NCI-H2171 (cell line): ENCODE data around the gene ARHGEF10L.

Experiments used
- DNase-seq: peaks from one replicate; lab custom pipeline; 2025; lab: John Stamatoyannopoulos, UW

Gene ARHGEF10L

DNA sequence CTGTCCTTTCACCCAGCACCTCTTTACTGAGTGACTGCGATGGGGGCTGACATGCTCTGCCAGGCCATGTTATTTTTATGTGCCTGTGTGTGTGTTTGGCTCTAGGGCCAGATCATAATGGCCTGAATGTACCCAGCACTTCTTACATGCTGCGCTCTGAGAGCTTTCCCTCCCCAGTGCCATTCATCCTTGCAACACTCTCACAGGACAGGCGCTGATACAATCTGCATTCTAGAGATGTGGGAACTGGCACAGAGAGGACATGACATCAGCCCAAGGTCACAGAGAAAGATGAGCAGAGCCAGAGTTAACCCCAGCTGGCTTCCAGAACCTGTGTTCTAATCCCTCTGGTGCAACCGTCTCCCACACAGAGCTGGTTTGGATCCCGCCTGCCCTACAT lies 54.5 kb downstream of the ARHGEF10L start:
- no peak for DNase-seq

DNA sequence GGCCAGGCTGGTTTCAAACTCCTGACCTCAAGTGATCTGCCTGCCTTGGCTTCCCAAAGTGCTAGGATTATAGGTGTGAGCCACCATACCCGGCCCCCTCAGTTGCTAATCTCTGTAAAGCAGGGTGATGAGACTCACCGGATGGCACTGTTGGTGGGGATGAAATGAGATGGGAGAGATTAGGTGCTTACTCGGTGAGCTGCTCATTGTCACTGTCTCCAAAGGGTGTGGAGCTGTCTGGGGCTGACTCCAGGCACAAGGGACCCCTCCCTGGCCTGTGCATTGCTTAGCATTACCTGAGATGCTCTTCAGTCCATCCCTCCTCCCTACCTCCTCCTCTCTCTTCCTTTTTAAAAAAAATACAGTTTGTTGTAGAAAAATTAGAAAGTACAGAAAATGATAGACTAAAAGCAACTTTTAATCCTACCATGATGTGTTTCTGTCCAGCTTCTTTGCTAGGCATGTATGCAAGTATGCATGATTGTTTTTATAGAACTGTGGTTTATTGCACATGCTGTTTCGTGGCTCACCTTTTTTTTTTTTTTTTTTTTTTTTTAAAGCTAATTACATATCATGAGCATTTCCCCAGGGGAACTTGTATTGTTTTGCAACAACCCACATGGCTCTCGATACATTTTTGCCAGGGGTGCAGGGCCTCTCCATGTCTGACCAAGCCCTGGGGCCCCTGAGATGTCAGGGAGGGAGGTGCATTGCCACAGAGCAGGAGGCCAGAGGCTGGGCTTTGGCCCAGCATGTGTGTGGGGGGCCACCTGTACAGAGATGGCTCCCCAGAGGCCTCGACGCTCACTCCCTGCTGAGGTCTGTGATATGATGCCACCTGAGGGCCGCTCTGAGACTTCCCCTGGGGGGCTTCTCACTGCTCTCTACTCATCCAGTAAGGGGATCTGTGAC lies 55.4 kb downstream of the ARHGEF10L start:
- DNase-seq = peak; percentile 89

DNA sequence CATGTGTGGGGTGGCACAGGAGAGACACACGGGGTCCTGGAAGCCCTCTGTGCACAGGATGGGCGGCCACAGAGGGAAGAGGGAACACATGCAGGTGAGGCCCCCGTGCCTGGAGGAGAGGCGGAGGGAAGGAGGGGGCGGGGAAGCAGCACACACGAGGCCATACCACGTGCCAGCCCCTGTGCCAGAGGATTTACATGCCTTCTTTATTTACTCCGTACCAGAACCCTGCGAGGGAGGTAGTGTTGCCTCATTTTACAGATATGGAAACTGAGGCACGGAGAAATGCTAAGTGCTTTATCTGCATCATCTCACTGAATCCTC lies 56.1 kb downstream of the ARHGEF10L start:
- DNase-seq = peak; percentile 66

- DNase-seq = no peak
Measured at GRCh38 chr1:17596186-17596585, 56.7 kb downstream of the ARHGEF10L start.

- DNase-seq = peak; percentile 88
Measured at GRCh38 chr1:17596651-17597509, 57.4 kb downstream of the ARHGEF10L start.

GRCh38 chr1:17597651-17598050 lies 58.2 kb downstream of the ARHGEF10L start:
- no peak for DNase-seq

DNA sequence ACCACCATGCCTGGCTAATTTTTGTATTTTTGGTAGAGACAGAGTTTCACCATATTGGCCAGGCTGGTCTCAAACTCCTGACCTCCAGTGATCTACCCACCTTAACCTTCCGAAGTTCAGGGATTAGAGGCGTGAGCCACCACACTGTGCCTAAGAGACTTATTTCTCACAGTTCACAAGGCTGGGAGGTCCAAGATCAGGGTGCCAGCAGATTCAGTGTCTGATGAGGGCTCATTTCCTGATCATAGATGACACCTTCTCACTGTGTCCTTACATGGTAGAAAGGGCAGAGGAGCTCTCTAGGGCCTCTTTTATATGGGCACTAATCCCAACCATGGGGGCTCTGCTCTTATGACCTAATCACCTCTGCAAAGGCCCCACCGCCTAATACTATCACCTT lies 58.8 kb downstream of the ARHGEF10L start:
- DNase-seq = no peak

- no peak for DNase-seq
Measured at GRCh38 chr1:17599291-17599953, 59.9 kb downstream of the ARHGEF10L start.

DNA sequence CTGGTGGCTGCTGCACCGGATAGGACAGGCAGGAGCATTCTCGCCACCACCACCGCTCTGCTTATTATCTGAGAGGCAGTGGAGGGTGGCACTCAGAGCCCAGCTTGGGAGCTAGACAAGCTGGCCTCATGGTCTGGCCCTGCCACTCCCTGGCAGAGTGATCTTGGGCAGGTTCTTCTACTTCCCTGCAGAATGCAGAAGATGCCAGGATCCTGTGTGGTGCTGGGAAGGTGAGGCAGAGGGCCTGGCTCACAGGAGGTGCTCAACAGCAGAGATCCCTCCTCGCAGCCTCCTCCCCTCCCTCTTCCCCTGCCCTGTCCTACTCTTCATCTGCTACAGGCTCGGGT lies 60.4 kb downstream of the ARHGEF10L start:
- no peak for DNase-seq

- no peak for DNase-seq
Measured at GRCh38 chr1:17600321-17600720, 60.8 kb downstream of the ARHGEF10L start.

DNA sequence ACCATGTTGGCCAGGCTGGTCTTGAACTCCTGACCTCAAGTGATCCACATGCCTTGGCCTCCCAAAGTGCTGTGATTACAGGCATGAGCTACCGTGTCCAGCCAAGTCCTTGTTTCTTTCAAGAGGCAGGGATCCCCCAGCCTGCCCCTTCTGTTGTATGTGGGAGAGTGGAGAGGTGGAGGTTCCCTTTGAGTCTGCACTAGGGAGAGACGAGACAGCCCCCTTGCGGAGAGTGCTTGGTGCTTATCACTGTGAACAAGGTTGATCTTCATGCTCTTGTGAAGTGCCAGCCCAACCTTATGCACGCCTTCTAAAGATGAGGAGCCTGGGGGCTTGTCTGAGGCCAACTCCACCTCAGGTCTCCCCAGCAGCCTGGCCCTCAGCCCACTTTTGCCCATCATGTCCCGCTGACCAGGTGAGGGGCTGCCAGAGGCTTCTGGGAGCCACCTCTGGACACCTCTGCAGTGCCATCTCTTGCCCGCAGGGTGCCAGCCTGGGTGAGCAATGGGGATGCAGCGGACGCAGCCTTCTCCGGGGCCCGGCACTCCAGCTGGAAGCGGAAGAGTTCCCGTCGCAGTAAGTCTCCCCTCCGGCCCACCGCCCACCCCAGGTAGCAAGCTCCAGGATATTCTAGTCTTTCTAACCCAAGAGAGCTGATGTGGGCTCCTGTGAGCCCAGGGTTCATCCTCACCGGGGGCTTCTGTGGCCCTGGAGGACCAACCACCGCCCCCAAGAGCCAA lies 62.3 kb downstream of the ARHGEF10L start:
- no peak for DNase-seq

- peak; percentile 68 for DNase-seq
Measured at GRCh38 chr1:17603091-17603841, 63.8 kb downstream of the ARHGEF10L start.

DNA sequence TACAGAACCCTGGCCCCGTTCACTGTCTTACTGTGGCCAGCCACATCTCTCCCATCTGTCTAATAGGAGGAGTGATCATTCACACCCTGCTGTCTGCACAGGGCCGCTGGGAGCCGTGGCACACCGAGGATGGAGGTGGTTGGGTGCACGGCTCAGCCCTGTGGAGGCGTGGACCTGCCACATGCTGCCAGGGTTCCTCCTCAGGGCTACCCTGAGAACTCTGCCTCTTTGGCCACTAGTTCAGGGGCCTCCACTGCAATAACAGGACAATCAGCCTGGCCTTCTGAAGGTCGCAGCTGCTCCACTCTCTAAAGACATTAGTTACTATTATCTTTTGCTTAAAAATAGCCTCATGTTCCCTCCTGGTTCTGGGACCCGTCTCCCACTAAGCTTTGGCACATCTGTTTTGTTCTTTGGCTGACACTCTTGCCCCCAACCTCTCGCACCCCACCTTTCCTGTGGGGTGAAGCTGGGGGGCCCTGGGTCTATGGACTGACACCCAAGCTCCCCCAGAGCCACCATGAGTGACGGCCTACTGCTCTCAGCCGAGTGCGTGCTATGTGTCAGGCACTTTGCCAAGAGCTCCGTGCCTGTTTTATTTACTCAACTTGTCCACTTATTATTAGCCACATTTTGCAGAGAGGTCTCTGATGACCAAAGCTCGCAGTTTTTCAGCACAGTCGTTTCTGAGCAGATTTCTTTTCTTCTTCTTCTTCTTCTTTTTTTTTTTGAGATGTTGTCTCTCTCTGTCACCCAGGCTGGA lies 66.3 kb downstream of the ARHGEF10L start:
- no peak for DNase-seq

- peak; percentile 39 for DNase-seq
Measured at GRCh38 chr1:17606826-17607440, 67.4 kb downstream of the ARHGEF10L start.

DNA sequence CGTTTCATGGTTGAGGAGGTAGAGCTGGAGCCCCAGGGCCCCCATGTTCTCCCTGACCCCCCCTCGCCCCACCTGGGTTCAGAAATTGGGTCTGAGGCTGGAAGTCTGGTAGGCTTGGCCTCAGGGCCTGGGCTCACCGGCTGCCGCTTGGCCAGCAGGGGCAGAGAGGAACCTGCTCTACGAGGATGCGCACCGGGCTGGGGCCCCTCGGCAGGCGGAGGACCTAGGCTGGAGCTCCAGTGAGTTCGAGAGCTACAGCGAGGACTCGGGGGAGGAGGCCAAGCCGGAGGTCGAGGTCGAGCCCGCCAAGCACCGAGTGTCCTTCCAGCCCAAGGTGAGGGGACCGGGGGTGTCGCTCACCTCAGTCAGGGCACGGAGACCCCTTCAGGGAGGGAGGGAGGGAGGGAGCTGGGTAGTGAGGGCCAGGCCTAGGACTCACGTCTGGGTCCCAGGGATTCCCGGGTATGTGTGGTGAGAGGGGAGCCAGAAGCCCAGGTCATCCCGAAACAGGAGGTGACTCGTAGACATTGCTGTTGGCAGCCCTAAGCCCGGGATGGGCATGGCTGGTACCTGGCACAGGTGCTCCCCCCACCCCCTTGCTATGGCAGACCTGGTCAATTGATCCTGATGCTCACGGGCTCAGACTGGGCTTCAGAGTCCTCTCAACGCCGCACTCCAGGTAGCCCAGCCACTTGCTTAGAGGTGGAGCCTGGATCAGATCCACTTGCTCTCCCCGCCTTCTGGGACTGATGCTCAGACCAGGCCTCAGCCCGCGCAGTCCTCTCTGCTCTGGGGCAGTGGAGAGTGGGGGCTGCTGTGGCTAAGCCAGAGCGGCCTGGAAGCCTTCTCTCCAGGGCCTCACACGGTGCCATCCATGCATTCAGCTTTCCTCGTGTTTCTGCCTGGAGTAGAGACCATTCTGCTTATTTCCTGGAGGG lies 68.4 kb downstream of the ARHGEF10L start:
- DNase-seq = no peak

GRCh38 chr1:17609529-17609928 lies 70.0 kb downstream of the ARHGEF10L start:
- DNase-seq = no peak

- no peak for DNase-seq
Measured at GRCh38 chr1:17610085-17610484, 70.6 kb downstream of the ARHGEF10L start.

- DNase-seq = no peak
Measured at GRCh38 chr1:17610713-17611112, 71.2 kb downstream of the ARHGEF10L start.

- no peak for DNase-seq
Measured at GRCh38 chr1:17611991-17612390, 72.5 kb downstream of the ARHGEF10L start.
